ENCODE measurements around the gene TBC1D14. TPM values are rescaled to one million over a fixed set of nuclear protein-coding genes. Genes with fewer than 3 reads are reported as not detected.

TBC1D14 gene
- total RNA-seq, 1 donor from 2014 or later: 33.2 TPM

GRCh38 chr4:7020856-7021255, 111.2 kb downstream of the TBC1D14 start:
- peak overlapping the region; percentile 64 for H3K27ac Mint-ChIP-seq (ENCODE audit: unreplicated experiment)

DNA sequence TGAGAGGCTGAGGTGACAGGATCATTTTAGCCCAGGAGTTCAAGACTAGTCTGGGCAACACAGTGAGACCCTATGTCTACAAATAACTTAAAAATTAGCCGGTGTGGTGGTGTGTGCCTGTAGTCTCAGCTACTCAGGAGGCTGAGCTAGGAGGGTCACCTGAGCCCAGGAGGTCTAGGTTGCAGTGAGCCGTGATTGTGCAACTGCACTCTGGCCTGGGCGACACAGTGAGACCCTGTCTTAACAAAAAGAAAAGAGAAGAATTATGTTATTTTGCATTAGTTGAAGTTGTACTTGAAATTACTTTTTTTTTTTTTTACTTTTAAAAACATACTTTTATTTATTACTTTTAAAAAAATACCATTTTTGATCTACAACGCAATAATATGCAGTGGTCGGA, 111.7 kb downstream of the TBC1D14 start:
- peaks cover 19% of the 10 kb centered on the region for H3K36me3 Mint-ChIP-seq (ENCODE audit: unreplicated experiment)
- H3K27ac Mint-ChIP-seq (ENCODE audit: unreplicated experiment): peak overlapping the region; percentile 91
- TF ChIP-seq, protein P1, sequence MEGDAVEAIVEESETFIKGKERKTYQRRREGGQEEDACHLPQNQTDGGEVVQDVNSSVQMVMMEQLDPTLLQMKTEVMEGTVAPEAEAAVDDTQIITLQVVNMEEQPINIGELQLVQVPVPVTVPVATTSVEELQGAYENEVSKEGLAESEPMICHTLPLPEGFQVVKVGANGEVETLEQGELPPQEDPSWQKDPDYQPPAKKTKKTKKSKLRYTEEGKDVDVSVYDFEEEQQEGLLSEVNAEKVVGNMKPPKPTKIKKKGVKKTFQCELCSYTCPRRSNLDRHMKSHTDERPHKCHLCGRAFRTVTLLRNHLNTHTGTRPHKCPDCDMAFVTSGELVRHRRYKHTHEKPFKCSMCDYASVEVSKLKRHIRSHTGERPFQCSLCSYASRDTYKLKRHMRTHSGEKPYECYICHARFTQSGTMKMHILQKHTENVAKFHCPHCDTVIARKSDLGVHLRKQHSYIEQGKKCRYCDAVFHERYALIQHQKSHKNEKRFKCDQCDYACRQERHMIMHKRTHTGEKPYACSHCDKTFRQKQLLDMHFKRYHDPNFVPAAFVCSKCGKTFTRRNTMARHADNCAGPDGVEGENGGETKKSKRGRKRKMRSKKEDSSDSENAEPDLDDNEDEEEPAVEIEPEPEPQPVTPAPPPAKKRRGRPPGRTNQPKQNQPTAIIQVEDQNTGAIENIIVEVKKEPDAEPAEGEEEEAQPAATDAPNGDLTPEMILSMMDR (IDR thresholded peaks at IDR 0.05): no peak
- H3K4me3 Mint-ChIP-seq (ENCODE audit: unreplicated experiment): no peak overlapping the region
- no peak for DNase-seq (ENCODE audit: extremely low spot score, unreplicated experiment)
- H3K9me3 Mint-ChIP-seq (ENCODE audit: unreplicated experiment): no peaks in the 10 kb centered on the region
- H3K27me3 Mint-ChIP-seq (ENCODE audit: unreplicated experiment): no peaks in the 10 kb centered on the region
- peaks cover 29% of the 10 kb centered on the region for H3K4me1 Mint-ChIP-seq (ENCODE audit: unreplicated experiment)

More at GRCh38 chr4:7020856-7021255, 111.2 kb downstream of the TBC1D14 start:
- TF ChIP-seq, protein P1 (IDR thresholded peaks at IDR 0.05): no peak
- H3K9me3 Mint-ChIP-seq (ENCODE audit: unreplicated experiment): no peaks in the 10 kb centered on the region
- no peak for DNase-seq (ENCODE audit: extremely low spot score, unreplicated experiment)
- H3K36me3 Mint-ChIP-seq (ENCODE audit: unreplicated experiment): peaks cover 16% of the 10 kb centered on the region
- H3K27me3 Mint-ChIP-seq (ENCODE audit: unreplicated experiment): no peaks in the 10 kb centered on the region
- no peak overlapping the region for H3K4me3 Mint-ChIP-seq (ENCODE audit: unreplicated experiment)
- peaks cover 29% of the 10 kb centered on the region for H3K4me1 Mint-ChIP-seq (ENCODE audit: unreplicated experiment)

- H3K27ac Mint-ChIP-seq (ENCODE audit: unreplicated experiment): peak overlapping the region; percentile 91
- no peak for DNase-seq (ENCODE audit: extremely low spot score, unreplicated experiment)
- H3K4me3 Mint-ChIP-seq (ENCODE audit: unreplicated experiment): no peak overlapping the region
- peaks cover 25% of the 10 kb centered on the region for H3K36me3 Mint-ChIP-seq (ENCODE audit: unreplicated experiment)
- no peaks in the 10 kb centered on the region for H3K27me3 Mint-ChIP-seq (ENCODE audit: unreplicated experiment)
- H3K4me1 Mint-ChIP-seq (ENCODE audit: unreplicated experiment): peaks cover 29% of the 10 kb centered on the region
- TF ChIP-seq, protein P1 (IDR thresholded peaks at IDR 0.05): no peak
- H3K9me3 Mint-ChIP-seq (ENCODE audit: unreplicated experiment): no peaks in the 10 kb centered on the region
These were observed 112.5 kb downstream of the TBC1D14 start for GRCh38 chr4:7021930-7022664.

GRCh38 chr4:7023486-7023885, 113.9 kb downstream of the TBC1D14 start:
- no peak for DNase-seq (ENCODE audit: extremely low spot score, unreplicated experiment)
- H3K9me3 Mint-ChIP-seq (ENCODE audit: unreplicated experiment): no peaks in the 10 kb centered on the region
- peaks cover 25% of the 10 kb centered on the region for H3K36me3 Mint-ChIP-seq (ENCODE audit: unreplicated experiment)
- H3K27ac Mint-ChIP-seq (ENCODE audit: unreplicated experiment): peak overlapping the region; percentile 50
- H3K4me1 Mint-ChIP-seq (ENCODE audit: unreplicated experiment): peaks cover 29% of the 10 kb centered on the region
- H3K27me3 Mint-ChIP-seq (ENCODE audit: unreplicated experiment): no peaks in the 10 kb centered on the region
- no peak overlapping the region for H3K4me3 Mint-ChIP-seq (ENCODE audit: unreplicated experiment)
- TF ChIP-seq, protein P1 (IDR thresholded peaks at IDR 0.05): no peak

DNA sequence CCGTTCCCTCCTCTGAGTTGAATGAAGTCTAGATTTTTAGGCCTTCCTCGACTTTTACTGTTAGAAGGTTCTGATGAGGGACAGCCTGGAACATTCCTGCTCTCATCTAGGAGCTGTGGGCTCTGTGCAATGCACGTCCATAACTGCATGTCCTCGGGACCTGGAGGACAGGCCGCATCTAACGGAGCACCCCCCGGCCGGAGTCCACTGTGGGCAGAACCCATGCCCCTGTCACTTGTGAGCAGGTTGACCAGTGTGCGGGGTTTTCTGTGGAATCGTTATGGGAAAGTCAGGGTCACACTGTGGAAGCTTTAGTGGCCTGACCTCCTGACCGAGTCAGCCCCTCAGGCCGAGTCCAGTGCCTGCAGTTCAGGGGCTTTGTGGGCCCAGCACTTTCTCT, 114.3 kb downstream of the TBC1D14 start:
- peaks cover 25% of the 10 kb centered on the region for H3K36me3 Mint-ChIP-seq (ENCODE audit: unreplicated experiment)
- DNase-seq (ENCODE audit: extremely low spot score, unreplicated experiment): no peak
- TF ChIP-seq, protein P1 (IDR thresholded peaks at IDR 0.05): no peak
- peaks cover 32% of the 10 kb centered on the region for H3K4me1 Mint-ChIP-seq (ENCODE audit: unreplicated experiment)
- H3K27me3 Mint-ChIP-seq (ENCODE audit: unreplicated experiment): no peaks in the 10 kb centered on the region
- no peak overlapping the region for H3K27ac Mint-ChIP-seq (ENCODE audit: unreplicated experiment)
- no peaks in the 10 kb centered on the region for H3K9me3 Mint-ChIP-seq (ENCODE audit: unreplicated experiment)
- H3K4me3 Mint-ChIP-seq (ENCODE audit: unreplicated experiment): no peak overlapping the region

All from osteocyte (in vitro differentiated cells).